HG03558 (cell line): ENCODE data around the gene LAMTOR5.
"Not testable (repeated sequence)": the region's sequence is repeated elsewhere in the genome, so short reads cannot be mapped to it uniquely, and the experiment has no call there.

Experiments
- ATAC-seq: cut with Tn5 transposase; IDR thresholded peaks from one replicate; pipeline ENCODE4 v1.9.1; 2021; ENCODE audit warnings: moderate number of reproducible peaks; ENCODE audit not compliant: unreplicated experiment; ENCODE audit errors: extremely low read depth

LAMTOR5 gene

DNA sequence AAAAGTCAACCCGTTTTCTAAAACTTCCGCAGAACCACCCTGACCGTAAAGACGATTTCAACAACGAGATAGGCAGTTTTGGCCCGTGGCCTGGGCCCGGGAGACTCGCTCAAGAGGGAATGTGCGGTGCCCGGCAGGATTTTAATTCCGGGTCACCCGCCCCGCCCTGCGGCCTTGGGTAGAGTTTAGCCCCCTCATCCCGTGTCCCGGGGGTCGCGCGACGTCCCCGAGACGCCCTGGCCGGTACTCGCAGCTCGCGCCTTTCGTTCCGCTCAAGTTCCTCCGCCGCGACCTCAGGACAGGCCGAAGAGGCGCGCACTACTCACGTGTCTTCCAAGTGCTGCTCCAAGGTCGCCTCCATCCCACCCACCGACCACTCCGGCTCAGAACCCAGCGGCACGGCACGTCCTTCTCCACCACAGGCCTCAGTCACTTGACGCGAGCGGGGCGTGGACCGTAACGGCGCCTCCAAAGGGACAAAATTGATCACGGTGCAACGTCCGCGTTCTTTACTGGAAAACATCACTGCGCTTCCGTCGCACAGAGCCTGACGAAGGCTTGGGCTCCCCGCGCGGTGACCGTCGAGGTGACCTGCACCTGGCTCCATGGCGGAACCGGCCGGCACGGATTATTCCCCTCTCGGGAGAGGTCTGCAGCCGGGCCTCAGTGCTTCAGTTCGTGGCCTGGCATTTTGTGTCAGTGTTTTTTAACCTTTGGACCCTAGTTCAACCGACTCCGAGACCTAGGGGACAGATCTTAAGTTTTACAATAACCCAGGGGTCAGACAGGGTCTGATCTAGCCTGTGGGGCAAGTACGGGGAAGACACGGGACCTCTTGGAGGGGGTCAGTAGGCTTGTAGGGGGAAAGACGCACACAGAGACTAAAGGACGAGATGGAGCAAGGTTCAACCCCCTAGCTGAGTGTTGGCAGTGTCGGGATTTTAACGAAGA is at the start of gene LAMTOR5:
LAMTOR5 (minus strand) TSS at position 435 of the 951 bp plus-strand sequence; CDS start at position 361, 74 bp downstream.
- ATAC-seq, result peak; percentile 86

DNA sequence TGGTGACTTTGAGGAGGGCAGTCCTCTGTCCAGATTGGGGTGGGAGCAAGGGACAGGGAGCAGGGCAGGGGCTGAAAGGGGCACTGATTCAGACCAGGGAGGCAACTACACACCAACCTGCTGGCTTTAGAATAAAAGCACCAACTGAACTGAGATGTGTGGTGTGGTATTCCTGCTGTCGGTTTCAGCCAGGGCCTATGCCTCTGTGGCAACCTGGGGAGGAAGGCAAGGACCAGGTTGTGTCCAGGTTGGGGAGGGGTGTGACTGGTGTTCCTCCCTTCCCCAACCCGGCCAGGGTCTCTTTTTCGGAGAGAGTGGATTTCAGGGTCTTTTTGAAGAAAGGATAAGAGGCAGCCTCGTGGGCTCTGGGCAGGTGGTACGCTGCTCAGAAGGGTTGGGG is 49.7 kb upstream of the LAMTOR5 start:
- ATAC-seq, result no peak

DNA sequence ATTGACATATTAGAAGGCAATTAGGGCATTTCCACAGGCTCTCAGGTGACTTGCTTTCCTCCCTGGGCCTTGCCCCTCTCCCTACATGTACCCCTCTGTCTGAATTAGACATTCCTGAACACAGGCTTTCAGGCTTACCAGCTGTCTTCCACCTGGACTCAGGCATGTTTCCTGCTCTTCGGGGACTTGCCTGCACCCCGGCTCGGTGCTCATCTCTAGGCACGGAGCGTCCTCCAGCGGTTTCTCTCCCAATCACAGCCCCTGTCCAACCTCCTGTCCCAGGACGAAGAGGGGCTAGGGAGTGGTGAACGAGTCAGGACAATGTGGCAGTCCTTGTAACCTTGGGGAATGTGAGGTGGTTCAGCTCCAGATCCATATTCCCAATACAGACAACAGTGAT is 47.7 kb upstream of the LAMTOR5 start:
- ATAC-seq, result no peak

DNA sequence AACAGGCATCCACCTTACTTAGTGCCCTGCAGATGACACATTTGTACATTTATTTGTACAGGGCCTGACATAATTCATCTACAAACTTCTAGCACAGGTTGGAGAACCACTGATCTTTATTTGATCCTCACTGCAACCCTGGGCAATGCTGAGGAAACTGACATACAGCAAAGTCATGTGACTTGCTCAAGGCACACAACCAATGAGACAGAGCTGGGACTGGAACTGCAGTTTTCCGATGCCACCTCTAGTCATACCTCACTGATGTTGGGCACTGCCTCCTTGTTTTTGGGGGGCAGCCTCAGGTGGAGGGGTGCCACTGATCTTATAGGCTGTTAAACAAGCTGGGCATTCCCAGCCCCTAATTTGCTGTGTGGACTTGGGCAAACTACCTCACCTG is 46.8 kb upstream of the LAMTOR5 start:
- ATAC-seq, result no peak

DNA sequence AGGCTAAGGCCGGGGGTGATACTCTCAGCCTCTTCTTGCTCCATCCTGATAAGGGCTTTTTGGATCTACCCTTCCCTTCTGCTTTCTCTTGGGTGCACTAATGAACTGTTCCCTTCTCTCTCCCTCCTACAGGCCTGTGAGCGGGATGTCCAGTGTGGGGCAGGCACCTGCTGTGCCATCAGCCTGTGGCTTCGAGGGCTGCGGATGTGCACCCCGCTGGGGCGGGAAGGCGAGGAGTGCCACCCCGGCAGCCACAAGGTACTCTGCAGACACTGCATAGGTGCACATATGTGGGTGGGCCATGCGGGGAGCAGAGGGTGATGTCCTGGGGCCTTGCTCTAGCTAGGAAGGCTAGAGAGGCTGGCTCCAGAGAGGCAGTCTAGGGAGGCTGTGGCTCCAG is 46.3 kb upstream of the LAMTOR5 start:
- ATAC-seq, result no peak

DNA sequence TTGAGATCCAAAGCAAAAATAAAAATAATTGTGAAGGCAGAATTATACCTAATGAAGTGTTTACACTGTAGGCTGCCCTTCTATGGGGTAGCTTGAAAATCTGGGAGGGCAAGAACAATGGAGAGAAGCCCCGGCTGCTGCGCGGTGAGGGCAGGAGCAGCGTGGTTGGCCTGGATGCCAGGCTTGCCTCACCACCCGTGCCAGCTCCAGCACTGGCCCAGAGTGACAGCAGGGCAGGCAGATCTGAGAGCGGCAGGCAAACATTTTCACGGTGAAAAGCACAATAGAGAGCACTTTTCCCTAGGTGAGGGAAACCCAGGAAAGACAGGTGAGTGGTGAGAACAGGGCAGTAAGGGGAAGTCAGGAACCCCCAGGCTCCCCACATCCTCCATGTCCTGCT is 44.8 kb upstream of the LAMTOR5 start:
- no peak for ATAC-seq

DNA sequence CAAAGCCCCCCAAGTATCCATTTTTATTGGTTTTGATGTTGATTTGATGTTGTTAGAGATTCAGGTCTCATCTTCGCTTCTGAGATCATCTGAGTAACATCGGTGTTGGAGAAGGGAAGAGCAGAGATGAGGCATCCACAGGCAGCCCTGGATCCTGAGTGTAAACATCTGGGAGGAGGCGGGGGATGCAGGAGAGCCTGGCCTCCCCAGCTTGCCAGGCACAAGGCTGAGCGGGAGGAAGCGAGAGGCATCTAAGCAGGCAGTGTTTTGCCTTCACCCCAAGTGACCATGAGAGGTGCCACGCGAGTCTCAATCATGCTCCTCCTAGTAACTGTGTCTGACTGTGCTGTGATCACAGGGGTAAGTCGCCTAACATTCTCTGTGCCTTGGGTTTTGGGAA is 43.4 kb upstream of the LAMTOR5 start, which contains the start of gene PROK1:
PROK1 (plus strand) TSS at position 221 of the 400 bp plus-strand sequence; CDS start at position 289, 68 bp downstream.
- no peak for ATAC-seq

DNA sequence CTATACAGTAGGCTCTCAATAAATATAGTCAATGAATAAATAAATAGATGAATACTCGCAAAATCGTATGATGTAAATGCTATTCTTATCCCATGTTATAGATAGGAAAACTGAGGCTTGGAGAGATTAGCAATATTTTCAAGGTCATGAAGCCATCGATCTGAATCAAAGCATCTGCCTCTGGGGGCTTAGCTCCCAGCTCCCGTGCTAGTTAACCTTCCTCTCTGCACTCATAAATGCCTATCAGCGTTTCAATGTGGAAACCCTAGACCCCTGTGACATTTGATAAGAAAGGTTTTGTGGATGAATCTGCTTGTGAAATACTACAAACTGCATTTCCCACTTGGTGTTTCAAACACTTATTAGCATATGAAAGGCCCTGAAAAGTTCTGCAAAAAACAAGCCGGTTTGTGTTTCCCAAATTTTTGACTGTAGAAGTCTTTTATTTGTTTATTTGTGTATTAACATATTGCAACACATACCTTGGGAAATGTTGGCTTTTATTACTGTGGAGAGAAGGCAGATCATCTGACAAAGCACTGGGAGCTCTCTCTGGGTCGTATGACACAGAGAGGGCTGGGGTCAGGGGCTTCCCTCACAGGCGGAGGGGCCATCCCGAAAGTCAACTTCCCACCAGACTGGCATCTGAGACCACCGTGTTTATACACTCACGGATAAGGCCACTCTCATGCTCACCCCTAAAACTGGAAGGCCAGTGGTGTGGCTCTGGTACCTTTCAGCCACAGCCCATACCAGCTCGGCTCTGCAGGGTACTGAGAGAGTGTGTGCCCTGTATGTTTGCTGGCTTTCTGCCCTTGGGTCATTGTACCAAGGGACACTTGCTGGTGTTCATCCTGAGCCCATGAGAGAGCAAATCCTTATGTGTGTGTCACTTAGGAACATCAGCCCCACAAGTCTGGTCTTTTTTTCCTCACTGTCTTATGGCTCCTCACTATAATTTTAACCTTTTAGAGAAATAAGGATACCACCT is 42.5 kb upstream of the LAMTOR5 start:
- ATAC-seq, result no peak

DNA sequence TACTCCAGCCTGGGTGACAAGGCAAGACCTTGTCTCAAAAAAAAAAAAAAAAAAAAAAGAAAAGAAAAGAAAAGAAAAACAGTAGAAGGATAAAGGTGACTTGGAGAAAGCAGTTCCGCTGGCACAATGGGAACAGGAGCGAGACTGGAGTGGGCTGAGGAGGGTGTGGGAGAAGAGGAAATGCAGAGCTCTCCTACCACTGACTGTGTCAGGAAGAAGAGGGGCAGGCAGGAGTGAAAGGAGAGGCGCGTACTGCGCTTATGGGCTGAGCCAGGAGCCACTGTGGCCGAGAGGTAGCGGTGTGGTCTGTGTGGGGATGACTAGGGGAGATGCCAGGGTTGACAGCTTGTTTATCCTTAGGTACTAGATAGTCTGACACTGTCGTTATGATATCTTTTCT is 37.1 kb upstream of the LAMTOR5 start:
- ATAC-seq, result no peak

DNA sequence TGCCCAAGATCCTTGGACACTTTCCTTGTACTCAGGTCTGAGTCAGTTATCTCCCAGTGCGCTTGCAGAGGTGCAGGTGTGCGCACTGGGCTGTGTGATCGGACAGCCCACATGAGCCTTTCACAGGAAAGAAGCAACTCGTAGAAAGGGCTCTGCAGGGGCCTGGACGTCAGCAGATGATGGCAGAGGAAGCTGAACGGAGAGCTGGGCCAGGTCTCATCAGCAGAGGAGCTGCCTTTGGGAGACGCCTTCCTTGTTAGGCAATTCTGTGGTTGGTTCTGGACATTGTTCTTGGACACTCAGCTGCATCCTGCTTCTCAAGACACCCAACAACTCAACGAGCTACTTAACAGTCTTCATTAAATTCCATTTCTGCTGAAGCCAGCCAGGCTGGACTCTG is 36.0 kb upstream of the LAMTOR5 start:
- ATAC-seq, result no peak

DNA sequence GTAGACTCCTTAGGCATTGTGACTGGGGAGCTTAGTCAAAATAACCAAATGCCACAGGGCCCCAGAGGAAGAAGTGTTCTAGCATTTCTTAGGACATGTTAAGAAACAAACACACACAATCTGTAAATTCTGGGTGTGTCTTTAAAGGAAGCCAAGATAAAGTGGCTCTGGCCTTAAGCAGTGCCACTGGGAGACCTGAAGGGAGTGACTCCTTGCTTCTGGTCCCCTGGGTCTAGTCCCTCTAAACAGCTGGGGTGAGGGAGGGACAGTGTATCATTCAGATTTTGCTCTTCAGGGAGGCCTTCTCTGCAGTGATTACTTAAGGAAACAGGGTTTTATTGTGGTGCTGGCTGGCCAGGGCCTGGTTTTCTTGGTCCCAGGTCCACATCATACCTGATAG is 34.4 kb upstream of the LAMTOR5 start:
- ATAC-seq, result no peak

DNA sequence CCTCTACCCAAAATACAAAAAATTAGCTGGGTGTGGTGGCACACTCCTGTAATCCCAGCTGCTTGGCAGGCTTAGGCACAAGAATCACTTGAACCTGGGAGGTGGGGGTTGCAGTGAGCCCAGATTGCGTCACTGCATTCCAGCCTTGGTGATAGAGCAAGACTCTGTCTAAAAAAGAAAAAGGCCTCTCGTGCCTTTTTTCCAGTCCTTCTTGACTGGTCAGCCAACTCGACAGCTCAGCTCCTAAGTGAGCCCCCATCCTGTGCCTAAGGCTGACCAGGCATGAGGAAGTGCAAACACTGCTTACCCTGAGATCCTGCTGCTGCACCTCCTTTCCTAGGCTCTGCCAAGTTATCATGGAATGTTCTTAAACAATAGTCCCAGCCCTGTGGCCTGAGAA is 33.4 kb upstream of the LAMTOR5 start:
- ATAC-seq, result no peak

DNA sequence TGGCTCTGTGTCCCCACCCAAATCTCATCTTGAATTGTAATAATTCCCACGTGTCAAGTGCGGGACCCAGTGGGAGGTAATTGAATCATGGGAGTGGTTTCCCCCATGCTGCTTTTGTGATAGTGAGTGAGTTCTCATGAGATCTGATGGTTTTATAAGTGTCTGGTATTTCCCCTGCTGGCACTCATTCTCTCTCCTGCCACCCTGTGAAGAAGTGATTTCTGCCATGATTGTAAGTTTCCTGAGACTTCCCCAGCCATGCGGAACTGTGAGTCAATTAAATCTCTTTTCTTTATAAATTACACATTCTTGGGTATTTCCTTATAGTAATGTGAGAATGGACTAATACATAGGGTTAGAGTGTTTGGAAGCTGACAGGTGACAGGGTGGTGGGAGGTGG is 32.4 kb upstream of the LAMTOR5 start:
- not testable (repeated sequence) for ATAC-seq

DNA sequence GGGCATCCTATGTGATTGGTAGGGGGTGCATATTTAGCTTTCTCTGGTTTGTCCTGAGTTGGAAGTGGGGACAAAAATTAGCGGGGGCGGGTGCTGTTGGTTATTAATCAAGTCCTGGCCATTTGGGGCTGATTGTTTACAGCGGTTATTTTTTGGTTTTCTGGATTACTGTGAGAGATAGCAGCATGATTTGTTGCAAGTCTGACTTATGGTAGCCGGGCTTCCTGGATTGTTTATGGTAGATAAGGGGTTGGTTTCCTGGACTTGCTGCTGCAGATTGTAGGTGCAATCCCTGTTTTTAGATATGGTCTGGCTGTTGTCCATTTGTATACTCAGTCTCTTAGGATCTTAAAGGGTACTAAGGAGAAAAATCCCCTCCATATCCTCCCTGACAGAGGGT is 31.4 kb upstream of the LAMTOR5 start:
- no peak for ATAC-seq

DNA sequence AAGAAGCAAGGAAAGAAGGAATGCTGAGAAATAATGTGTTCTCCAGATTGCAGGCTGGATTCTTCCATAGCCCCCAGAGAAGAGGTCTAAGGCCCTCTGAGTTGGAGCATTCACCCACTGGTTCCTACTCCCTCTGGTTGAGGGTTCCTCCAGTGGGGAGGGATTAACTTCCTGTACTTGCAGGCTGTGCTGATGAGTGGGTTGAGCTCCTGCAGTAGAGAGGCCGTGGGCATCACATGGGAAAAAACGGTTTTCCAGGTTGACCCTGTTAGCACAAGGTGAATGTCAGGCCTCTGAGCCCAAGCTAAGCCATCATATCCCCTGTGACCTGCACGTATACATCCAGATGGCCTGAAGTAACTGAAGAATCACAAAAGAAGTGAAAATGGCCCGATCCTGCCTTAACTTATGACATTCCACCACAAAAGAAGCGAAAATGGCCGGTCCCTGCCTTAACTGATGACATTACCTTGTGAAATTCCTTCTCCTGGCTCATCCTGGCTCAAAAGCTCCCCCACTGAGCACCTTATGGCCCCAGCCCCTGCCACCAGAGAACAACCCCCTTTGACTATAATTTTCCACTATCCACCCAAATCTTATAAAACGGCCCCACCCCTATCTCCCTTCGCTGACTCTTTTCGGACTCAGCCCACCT is 30.3 kb upstream of the LAMTOR5 start:
- not testable (repeated sequence) for ATAC-seq

DNA sequence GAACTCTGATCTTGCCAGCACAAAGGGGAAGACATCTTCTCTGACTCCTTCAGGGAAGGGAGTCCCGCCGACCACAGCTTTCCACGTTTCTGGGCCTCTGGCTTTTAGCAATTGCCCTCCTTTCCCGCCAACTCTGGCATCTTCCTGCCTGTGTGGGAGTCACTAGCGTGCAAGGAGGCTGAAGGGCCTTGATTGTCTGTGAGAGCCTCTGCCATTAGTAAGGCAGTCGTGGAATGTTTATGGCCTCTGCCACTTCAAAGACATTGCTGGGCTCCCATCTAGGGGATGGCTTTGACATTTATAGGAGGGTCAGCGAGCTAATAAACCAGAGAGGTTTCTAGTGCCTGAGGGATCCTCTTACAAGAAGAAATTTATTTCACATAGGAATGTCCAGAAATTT is 29.1 kb upstream of the LAMTOR5 start:
- ATAC-seq, result no peak

DNA sequence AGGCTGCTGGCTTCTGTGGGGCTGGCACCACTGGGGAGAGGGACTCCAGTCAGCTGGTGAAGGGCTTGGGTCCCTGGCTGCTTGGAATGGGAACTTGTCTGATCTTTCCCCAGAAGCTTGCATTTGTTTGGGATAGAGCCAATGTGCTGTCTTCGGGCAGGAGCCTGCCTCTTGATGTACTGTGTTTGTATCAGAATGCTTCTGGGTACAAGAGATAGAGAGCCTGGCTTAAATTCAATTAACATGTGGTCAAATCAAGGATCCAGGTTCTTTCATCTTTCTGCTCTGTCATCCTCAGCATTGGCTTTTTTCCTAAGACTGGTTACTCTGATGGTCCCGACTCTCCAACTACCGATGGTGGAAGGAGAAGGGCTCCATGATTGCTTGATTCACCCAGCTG is 27.5 kb upstream of the LAMTOR5 start:
- no peak for ATAC-seq

DNA sequence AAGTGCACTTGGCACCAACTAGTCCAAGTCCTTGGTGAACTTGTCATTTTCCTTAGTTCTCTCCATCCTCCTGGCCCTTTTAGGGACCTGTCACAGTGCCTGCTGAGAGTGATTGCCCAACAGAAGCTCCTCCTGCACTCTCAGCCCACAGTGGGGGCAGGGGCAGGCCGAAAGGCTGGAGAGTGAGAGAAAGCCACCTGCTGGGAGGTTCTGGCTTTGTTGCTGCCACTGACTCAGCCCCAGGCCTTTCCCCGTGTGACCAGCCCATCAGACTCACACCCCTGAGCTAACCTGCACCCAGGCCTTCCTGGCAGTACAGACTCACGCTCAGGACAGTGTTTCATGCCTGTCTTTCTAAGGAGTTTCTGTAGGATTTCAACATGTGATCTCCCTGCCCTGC is 26.3 kb upstream of the LAMTOR5 start:
- no peak for ATAC-seq

DNA sequence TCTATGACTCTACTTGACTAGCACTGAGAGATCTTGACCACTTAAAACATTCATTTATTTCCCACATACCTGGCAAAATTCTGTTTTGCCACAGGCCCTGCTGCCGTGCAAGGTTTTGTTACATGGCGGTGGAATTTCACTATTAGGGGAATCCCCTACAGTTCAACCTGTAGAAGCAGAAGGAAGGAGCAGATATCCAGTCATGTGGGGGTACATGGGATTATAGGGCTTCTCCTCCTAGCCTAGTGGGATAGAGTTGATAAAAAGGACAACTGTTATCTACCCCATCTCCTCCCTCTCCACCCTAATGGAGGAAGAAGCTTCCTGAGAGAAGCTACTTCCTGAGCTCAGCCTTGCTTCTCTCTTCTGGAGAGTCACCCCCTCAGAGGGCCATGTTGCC is 25.7 kb upstream of the LAMTOR5 start:
- no peak for ATAC-seq

DNA sequence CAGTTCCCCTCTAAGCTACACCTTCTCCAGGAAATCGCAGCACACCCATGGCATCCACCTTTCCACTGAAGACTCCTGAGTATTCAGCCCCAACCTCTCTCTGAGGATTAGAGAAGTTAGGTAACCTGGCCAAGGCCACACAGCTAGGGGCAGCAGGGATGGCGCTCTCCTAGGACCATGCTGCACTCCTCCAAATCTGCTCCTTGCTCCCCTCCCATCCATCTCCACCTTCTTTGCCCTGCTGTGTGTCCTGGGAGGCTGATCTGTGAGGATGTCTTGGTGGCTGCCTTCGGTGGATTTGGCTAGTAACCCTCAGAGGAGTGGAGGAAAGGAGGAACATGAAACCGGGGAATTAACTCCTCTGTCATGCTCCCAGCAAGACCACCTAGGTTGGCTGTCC is 23.4 kb upstream of the LAMTOR5 start:
- no peak for ATAC-seq
